ENCODE data around the gene MAPKAPK3. TPM values are rescaled to one million over a fixed set of nuclear protein-coding genes. Genes with fewer than 3 reads are reported as not detected.
A peak's percentile ranks its signal among the peaks of the same experiment; 100 is the strongest.

The MAPKAPK3 gene
- total RNA-seq, 1 donor from 2014 or later = 21.2 TPM

GRCh38 chr3:50616003-50616769 lies 765 bp upstream of the MAPKAPK3 start:
- H3K27ac Mint-ChIP-seq (ENCODE audit: unreplicated experiment) = peak overlapping the region; percentile 89
- H3K9me3 Mint-ChIP-seq (ENCODE audit: low read depth) = no peaks in the 10 kb centered on the region
- peak; percentile 94 for TF ChIP-seq CTCF (IDR thresholded peaks at IDR 0.05)
- DNase-seq (ENCODE audit: low spot score) = no peak
- H3K4me1 Mint-ChIP-seq (ENCODE audit: low read depth) = peaks cover 33% of the 10 kb centered on the region
- H3K27me3 Mint-ChIP-seq (ENCODE audit: low read depth) = no peaks in the 10 kb centered on the region
- no peaks in the 10 kb centered on the region for H3K36me3 Mint-ChIP-seq (ENCODE audit: low read depth)
- H3K4me3 Mint-ChIP-seq (ENCODE audit: unreplicated experiment) = peak overlapping the region; percentile 71

- Mint-ChIP-seq H3K4me1 (ENCODE audit: low read depth) (peaks cover 32% of the 10 kb centered on the region), H3K27me3 (ENCODE audit: low read depth) (no peaks in the 10 kb centered on the region), H3K27ac (ENCODE audit: unreplicated experiment) (peak overlapping the region; percentile 89), H3K36me3 (ENCODE audit: low read depth) (no peaks in the 10 kb centered on the region), H3K9me3 (ENCODE audit: low read depth) (no peaks in the 10 kb centered on the region), H3K4me3 (ENCODE audit: unreplicated experiment) (peak overlapping the region; percentile 71)
- TF ChIP-seq CTCF (IDR thresholded peaks at IDR 0.05) = no peak
- no peak for DNase-seq (ENCODE audit: low spot score)
Observed at GRCh38 chr3:50616770-50617095, 218 bp upstream of the MAPKAPK3 start.

GRCh38 chr3:50617911-50618481 lies 1.0 kb downstream of the MAPKAPK3 start:
- Mint-ChIP-seq H3K27me3 (ENCODE audit: low read depth) (no peaks in the 10 kb centered on the region), H3K4me3 (ENCODE audit: unreplicated experiment) (peak overlapping the region; percentile 88), H3K4me1 (ENCODE audit: low read depth) (peaks cover 23% of the 10 kb centered on the region), H3K36me3 (ENCODE audit: low read depth) (no peaks in the 10 kb centered on the region), H3K27ac (ENCODE audit: unreplicated experiment) (no peak overlapping the region), H3K9me3 (ENCODE audit: low read depth) (no peaks in the 10 kb centered on the region)
- no peak for TF ChIP-seq CTCF (IDR thresholded peaks at IDR 0.05)
- no peak for DNase-seq (ENCODE audit: low spot score)

- TF ChIP-seq CTCF (IDR thresholded peaks at IDR 0.05) = no peak
- DNase-seq (ENCODE audit: low spot score) = no peak
Observed at GRCh38 chr3:50620420-50620819, 3.5 kb downstream of the MAPKAPK3 start.

GRCh38 chr3:50620820-50621219 lies 3.9 kb downstream of the MAPKAPK3 start:
- no peak overlapping the region for H3K27ac Mint-ChIP-seq (ENCODE audit: unreplicated experiment)
- no peaks in the 10 kb centered on the region for H3K9me3 Mint-ChIP-seq (ENCODE audit: low read depth)
- no peaks in the 10 kb centered on the region for H3K27me3 Mint-ChIP-seq (ENCODE audit: low read depth)
- H3K36me3 Mint-ChIP-seq (ENCODE audit: low read depth) = no peaks in the 10 kb centered on the region
- no peak for TF ChIP-seq CTCF (IDR thresholded peaks at IDR 0.05)
- H3K4me1 Mint-ChIP-seq (ENCODE audit: low read depth) = peaks cover 31% of the 10 kb centered on the region
- H3K4me3 Mint-ChIP-seq (ENCODE audit: unreplicated experiment) = no peak overlapping the region
- DNase-seq (ENCODE audit: low spot score) = no peak

More at GRCh38 chr3:50620420-50620819, 3.5 kb downstream of the MAPKAPK3 start:
- H3K9me3 Mint-ChIP-seq (ENCODE audit: low read depth) = no peaks in the 10 kb centered on the region
- no peak overlapping the region for H3K4me3 Mint-ChIP-seq (ENCODE audit: unreplicated experiment)
- peaks cover 32% of the 10 kb centered on the region for H3K4me1 Mint-ChIP-seq (ENCODE audit: low read depth)
- no peaks in the 10 kb centered on the region for H3K27me3 Mint-ChIP-seq (ENCODE audit: low read depth)
- H3K36me3 Mint-ChIP-seq (ENCODE audit: low read depth) = no peaks in the 10 kb centered on the region
- H3K27ac Mint-ChIP-seq (ENCODE audit: unreplicated experiment) = no peak overlapping the region
